Head of caudate nucleus (tissue), 42 donors: ENCODE data around the gene TMEM87B.

ENCODE experiments used
- DNase-seq, 42 donors: peaks; one replicate each; pipeline versions ENCODE4 v3.0.0 to v3.0.0-alpha.2; 2020 to 2021; ENCODE audit warnings: mixed read lengths in 7 of 42
- intact Hi-C: fragments of 100-400 bp; cut with DNase I; formaldehyde crosslinking; loops from one replicate; pipeline ENCODE4 v1.15.0; 2022

The TMEM87B gene, protein sequence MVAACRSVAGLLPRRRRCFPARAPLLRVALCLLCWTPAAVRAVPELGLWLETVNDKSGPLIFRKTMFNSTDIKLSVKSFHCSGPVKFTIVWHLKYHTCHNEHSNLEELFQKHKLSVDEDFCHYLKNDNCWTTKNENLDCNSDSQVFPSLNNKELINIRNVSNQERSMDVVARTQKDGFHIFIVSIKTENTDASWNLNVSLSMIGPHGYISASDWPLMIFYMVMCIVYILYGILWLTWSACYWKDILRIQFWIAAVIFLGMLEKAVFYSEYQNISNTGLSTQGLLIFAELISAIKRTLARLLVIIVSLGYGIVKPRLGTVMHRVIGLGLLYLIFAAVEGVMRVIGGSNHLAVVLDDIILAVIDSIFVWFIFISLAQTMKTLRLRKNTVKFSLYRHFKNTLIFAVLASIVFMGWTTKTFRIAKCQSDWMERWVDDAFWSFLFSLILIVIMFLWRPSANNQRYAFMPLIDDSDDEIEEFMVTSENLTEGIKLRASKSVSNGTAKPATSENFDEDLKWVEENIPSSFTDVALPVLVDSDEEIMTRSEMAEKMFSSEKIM

DNA sequence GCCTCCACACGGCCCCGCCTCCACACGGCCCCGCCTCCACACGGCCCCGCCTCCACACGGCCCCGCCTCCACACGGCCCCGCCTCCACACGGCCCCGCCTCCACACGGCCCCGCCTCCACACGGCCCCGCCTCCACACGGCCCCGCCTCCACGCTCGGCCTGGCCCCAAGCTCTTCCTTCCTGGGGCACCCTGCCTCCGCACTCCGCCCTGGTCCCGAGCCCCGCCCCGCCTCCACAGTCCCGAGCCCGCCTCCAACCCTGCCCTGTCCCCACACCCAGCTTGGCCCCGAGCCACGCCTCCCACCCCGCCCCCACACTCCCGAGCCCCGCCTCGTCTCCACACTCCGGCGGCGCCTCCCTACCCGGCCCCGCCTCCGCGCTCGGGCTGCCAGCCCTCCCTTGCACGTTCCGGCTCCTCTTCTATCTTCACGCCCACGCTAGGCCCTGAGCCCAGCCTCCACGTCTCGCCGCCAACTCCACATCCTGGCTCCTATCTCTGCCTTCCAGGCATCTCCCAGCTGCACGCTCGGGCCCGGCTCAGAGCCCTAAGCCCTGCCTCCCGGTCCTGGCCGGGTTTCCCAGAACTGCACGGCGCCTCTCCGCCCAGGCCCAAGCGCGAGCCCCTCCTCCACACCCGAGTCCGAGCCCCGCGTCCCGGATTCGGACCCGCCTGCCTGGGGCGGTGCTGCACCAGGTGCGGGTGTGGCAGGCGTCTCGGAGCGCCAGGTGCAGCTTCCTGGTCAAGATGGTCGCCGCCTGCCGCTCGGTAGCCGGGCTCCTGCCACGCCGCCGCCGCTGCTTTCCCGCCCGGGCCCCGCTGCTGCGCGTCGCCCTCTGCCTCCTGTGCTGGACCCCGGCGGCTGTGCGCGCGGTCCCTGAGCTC lies at the start of gene TMEM87B:
Gene TMEM87B (plus strand): TSS at position 423 of the 883 bp plus-strand sequence. CDS start 323 bp downstream, at position 746.
- intact Hi-C loops: loop anchor here (5.0 to 10.0 kb wide), 2 partner anchors 158 to 220 kb away; partner anchors contain the start of genes MERTK and ZC3H6
- DNase-seq: peak; percentile 88 to 99 (median 97)

DNA sequence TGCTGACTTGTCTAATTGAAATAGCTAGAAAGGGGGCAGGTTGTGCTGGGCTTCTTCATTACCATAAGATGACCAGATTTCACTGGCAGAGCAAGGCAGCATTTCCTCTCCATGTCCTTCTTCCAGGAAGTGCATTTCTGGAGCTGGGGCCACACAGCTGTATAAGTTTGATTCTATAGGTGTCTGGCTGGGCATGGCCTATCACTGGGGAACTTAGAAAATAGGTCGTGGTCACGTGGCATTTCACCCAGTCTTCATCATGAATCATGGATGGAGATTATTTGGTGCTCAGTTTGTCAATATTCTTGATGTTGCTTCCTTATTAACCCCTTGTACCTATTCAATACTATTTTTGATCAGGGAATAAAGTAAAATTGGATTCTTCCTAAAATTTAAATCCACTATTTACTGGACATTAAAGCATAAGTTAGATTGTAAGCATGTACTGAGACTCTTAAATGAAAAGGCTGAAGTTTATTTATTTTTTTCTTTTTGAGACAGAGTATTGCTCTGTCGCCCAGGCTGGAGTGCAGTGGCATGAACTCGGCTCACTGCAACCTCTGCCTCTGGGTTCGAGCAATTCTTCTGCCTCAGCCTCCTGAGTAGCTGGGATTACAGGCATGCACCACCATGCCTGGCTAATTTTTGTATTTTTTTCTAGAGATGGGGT lies 49.5 kb upstream of the TMEM87B start:
- intact Hi-C loops: no loop called here
- DNase-seq: no peak

DNA sequence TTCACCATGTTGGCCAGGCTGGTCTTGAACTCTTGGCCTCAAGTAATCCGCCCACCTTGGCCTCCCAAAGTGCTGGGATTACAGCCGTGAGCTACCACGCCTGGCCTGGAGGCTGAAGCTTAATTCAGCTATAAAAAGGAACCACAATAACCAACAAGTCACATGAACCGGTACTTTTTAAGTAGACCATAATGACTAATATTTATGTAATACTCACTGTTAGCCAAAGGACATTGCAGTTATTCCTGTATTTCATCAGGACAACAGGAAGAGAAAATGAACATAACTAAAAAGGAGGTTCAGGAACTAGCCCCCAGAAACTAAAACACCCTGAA lies 49.0 kb upstream of the TMEM87B start:
- intact Hi-C loops: no loop called here
- no peak for DNase-seq

DNA sequence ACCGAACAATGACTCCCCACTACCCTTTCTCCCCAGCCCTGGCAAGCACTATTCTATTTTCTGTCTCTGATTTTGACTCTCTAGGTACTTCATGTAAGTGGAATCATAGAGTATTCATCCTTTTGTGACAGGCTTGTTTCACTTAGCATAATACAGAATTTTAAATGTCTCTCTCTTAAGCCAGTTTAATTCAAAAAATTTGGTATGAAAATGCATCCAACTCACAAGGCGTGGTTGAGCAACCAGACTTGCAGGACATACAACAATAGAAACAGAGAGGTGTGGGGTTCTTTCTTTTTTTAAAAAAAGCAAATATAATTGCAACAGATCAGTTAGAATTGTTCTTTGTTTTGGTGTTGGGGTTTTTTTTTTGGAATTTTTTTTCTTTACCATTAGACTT lies 47.6 kb upstream of the TMEM87B start:
- no peak for DNase-seq

DNA sequence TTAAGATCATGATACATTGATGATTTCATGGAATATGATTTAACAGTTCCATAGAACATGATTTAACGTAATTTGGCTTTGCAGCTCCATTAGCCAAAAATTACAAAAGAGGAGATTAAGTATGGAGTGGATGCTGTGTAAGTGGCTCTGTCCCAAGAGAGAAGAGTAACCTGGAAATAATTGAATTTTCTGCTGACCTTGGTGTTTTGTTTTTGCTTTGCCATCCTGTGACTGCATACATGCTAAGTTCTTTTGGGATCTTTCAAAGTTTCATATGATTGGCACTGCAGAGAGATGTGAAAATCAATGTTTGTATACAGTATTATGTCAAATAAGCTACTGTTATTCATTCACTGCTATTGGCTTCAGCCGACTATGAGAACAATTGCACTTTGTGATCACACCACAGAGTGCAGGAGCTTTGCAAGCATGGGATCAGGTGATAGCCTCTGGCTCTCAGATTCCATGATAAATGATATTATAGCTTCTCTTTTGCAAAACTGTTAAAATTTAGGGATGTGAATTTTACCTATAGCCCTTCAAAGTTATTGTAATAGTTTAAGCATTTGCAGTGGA lies 46.1 kb upstream of the TMEM87B start:
- intact Hi-C loops: no loop called here
- no peak for DNase-seq

More for the DNA sequence above, 47.6 kb upstream of the TMEM87B start:
- intact Hi-C loops: no loop called here

DNA sequence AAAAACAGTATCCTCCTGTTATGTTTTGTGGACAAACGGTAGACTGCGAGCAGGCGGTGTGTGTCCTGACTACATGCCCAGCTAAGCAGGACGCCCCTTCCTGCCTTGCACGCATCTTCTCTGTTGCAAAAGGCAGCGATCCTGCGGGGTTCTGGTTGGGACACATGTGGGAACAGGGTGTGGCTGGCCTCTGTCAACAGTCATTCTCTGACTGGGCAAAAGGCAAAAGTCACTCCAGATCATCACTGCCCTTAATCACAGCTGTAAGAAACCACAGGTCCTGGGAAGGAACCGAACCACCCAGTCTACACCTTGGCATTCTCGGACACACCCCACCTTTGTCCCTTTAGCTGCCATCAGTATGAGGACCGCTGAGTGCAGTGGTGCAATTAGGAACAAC lies 44.3 kb upstream of the TMEM87B start:
- no peak for DNase-seq
- intact Hi-C loops: no loop called here

DNA sequence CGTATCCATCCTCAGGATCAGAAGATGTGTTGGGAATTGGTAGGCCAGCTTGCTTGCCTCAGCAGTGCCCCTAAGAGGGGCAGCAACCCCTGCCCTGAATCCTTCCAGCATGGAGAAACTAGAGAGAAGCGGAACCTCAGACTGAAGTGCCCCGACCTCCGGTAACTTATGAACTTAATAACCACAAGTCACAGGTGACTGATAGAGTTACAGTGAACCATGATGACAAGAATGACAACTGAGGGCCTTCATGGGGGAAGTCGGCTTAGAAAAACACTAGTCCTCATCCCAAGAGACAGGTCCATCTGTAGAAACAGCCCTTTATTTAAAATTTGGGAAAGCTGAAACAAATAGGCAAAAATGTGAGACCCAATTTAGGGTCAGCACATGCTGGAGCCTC lies 42.5 kb upstream of the TMEM87B start:
- intact Hi-C loops: no loop called here
- no peak for DNase-seq

DNA sequence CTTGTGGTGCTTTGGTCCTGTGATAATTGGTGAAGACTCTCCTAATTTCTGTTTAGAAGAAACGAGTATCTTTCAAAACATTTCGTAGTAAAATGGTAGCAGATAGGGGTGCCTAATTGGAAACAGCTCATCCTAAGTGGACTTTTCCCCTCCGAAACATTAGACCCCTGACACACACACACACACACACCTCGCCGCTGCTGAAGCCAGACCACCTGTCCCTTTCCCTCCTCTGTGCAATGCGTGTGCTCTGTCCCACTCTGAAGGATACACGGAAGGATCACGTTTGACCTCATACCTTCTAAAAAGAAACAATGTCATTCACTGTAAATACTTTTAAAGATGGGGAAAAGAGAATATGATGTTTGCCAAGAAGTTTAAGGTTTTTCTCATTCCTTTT lies 36.2 kb upstream of the TMEM87B start:
- no peak for DNase-seq
- intact Hi-C loops: no loop called here

DNA sequence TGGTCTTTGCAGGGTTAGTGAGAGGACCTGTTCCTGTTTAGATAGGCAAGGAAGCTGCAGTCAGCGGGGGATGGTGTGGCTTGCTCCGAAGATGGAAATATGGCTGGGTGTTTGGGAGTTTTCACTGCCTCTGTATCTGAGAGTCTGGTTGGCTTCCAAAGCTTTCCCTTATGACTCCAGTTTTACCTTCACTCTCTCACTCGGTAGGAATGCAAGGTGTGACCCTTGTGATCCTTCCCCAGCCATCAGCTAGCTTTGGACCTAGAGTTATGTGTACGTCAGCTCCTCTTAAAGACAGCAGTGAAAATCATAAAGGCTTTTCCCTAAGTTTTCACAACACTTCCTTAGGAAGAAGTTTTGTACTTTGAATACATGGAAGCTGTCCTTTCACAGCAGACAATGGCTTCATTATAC lies 35.5 kb upstream of the TMEM87B start:
- intact Hi-C loops: no loop called here
- DNase-seq: no peak

DNA sequence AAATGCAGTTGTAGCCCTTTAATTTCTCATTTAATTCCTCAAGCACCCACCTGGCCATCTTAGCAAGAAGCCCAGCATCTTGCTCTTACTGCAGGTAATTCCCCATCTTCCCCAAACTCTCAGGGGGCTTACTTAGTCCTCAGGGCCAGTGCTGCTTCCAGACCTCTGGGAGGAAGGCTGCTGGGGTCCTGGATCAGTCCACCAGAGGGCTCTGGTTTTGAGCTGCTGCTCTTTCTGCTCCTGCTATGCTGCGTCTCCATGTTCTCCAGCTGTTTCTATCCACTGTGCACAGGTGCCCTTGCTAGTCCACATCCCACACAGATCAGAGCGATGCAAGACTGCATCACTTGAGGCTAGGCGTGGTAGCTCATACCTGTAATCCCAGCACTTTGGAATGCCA lies 34.5 kb upstream of the TMEM87B start:
- intact Hi-C loops: no loop called here
- DNase-seq: no peak

DNA sequence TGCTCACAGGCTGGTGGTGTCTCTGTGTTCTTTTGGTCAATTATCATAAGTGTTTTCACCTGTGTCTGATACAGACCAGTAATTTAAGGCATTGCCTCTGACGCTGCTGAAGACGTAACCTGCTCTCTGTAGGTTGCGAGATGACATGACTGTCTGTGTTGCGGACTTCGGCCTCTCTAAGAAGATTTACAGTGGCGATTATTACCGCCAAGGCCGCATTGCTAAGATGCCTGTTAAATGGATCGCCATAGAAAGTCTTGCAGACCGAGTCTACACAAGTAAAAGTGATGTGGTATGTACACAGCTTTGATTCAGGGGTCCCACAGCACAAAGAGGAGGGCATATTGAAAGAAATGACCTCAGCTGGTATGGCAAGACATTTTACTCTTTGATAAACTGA lies 33.8 kb upstream of the TMEM87B start:
- intact Hi-C loops: no loop called here
- DNase-seq: no peak

DNA sequence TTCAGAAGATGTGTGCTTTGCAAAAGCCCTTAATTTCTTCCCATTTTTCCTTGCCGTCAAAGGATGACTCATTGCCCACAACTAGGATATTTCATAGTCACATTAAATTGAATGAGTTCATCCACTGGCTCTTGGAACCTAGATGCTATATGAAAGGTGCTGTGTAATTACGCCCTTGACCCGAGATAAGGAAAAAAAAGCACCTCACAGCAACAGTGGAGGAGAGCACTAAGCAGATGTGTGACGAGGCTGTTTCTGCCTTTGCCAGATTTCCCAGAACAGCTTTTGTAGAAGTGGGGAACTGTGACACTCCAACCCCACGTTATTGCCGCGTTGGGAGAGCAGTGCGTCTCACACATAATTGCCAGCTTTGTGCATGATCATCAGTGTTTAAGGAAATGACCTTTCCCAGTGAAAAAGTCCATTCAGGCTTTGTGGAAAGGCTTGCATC lies 33.3 kb upstream of the TMEM87B start:
- intact Hi-C loops: no loop called here
- no peak for DNase-seq

DNA sequence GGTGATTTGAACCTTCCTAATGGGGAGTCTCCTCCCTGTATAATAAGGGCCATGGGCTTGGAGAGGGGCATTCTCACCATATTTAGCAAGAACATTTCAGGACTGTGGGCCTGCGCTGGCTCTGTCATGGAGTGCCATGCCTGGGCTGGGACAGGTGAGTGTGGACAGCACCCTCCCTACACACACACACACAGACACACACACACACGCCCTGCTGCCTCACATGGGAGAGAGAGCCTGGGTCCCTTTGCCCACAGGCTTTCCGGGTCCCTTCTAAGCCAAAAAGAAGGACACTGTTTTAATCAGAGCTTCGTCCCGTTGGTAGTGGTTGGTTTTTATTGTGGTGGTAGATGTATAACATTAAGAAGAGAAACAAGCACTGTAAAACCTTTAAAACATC lies 31.4 kb upstream of the TMEM87B start:
- intact Hi-C loops: no loop called here
- DNase-seq: no peak

DNA sequence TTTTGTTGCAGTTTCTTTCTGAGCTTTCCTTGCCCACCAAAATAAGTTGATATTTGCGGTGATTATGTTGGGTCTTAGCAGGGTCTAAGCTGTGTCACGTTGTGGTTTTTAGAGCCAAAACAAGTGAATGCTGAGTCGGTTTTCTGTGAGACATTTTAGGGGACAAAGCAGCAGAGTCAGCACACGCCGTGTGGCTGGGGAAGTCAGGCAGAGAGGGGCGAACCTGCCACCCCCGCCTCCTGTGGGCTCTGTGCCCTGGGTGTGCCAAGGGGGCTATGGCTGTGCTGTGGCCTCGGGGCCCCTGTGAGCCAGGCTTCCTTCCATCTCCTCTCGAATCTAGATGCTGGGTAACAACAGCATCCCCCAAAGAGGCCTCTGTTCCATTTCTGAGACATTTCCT lies 30.8 kb upstream of the TMEM87B start:
- DNase-seq: peak in 3 of 42 donors; percentile 37 to 39 (median 37)
- intact Hi-C loops: no loop called here

DNA sequence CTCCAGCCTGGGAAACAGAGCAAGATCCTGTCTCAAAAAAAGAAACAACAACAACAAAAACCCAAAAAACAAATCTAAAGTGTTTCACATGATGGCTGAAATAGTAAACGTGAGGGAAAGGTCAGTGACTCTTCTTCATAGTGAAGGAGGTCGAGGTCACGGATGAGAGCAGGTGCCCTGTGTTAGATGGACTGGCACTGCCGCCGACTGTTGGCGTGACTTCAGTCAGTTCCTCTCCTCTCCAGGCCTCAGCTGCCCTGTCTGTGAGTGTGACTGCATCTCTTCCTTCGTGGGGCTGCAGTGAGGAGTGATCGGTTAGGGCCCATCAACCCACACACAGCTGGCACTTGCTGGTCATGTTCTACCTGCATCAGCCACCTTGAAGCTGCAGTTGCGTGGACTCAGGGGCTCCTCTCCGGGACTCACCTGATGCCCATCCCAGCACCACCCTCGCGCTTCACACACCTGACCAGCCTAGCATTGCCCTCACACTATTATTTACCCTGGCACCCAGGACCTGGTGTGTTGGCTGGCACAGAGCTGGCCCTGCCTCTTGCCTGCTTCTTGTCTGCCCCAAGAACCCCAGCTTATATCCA lies 30.1 kb upstream of the TMEM87B start:
- intact Hi-C loops: no loop called here
- DNase-seq: no peak

DNA sequence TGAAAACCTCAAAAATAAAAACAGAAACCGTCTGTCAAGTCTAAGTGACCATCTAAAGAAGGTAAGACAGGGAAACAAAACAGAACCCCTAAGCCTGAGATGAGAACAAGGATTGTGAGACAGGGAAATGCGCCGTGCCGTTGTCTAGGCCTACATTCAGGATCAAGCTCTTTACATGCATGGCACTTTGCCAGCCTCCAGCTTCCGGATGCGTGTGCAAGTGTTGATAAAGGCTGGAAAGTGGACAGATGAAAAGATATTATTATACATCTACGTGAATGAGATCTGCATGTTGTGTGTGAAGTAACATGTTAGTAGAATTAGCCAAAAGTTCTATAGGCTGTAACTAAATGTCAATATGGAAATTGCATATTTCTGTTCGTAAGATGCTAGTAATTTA lies 28.6 kb upstream of the TMEM87B start:
- no peak for DNase-seq
- intact Hi-C loops: no loop called here

DNA sequence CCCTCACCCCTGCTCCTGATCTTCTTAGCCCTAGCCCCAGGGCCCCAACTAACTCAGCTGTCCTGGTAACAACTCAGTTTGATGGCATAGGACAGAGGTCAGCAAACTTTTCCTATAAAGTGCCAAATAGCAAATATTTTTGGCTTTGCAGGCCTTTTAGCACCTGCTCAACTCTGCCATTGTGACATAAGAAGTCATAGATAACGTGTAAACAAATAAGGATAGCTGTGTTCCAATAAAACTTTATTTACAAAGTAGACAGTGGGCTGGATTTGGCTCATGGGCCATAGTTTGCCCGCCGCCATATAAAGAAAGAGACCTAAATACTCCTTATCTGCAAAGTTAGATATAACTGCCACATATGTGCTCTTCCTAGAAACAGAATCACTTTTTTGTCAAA lies 27.3 kb upstream of the TMEM87B start:
- DNase-seq: no peak

DNA sequence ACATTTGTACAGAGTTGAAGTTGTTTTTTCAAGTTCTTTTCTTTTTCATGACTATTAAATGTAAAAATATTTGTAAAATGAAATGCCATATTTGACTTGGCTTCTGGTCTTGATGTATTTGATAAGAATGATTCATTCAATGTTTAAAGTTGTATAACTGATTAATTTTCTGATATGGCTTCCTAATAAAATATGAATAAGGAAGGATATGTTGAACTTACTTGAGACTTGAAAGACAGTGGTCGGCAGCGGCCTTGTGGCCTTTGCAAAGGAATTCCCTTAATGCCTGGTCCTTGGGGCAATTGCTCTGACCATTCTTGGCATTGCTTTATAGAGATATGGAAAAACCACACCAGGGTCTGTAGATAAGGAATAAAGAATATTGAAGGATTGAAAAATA lies 25.9 kb upstream of the TMEM87B start:
- intact Hi-C loops: no loop called here
- DNase-seq: no peak

More for the DNA sequence above, 27.3 kb upstream of the TMEM87B start:
- intact Hi-C loops: no loop called here
